HG02981 (cell line): ENCODE measurements around the gene HM13.
"Not testable (repeated sequence)": the region's sequence is repeated elsewhere in the genome, so short reads cannot be mapped to it uniquely, and the experiment has no call there.

ENCODE experiments used
- ATAC-seq: cut with Tn5 transposase; IDR thresholded peaks from one replicate; pipeline ENCODE4 v1.9.1; 2021; ENCODE audit warnings: mild to moderate bottlenecking, moderate library complexity; ENCODE audit not compliant: unreplicated experiment

The HM13 gene

DNA sequence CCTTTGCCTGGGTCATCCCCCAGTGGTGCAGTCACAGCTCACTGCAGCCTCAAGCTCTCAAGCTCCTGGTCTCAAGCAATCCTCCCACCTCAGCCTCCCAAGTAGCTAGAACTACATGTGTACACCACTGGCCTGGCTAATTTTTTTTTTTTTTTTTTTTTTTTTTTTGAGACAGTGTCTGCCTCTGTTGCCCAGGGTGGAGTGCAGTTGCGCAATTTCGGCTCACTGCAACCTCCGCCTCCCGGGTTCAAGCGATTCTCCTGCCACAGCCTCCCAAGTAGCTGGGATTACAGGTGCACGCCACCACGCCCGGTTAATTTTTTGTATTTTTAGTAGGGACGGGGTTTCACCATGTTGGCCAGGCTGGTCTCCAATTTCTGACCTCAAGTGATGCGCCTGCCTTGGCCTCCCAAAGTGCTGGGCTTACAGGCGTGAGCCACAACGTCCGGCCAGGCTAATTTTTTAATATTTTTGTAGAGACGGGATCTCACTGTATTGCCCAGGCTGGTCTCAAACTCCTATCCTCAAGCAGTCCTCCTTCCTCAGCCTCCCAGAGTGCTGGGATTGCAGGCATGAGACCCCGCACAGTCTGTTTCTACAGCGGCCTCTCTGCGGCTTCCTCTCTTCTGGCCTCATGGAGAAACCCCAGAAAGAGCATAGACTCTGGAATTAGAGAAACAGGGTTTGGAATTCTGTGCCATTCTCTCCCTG is 65.9 kb downstream of the HM13 start:
- not testable (repeated sequence) for ATAC-seq

DNA sequence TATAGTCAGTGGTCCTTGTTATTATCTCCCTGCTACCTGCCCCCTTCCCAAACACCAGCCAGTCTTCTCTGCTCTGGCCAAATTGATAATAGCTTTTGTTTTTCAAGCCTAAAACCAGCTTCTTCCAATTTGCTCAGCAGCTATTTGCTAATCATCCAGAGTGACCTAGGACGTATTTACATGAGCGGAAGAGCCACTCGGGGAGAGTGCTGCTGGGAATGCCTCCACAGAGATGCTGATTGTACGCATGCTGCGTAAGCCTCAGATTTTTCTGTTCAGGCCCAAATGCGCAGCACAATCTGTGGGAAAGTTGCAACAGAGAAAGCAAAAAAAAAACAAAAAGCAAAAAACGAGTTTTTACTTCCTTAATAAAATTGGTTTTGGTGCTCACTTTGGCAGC is 66.5 kb downstream of the HM13 start:
- ATAC-seq: no peak

DNA sequence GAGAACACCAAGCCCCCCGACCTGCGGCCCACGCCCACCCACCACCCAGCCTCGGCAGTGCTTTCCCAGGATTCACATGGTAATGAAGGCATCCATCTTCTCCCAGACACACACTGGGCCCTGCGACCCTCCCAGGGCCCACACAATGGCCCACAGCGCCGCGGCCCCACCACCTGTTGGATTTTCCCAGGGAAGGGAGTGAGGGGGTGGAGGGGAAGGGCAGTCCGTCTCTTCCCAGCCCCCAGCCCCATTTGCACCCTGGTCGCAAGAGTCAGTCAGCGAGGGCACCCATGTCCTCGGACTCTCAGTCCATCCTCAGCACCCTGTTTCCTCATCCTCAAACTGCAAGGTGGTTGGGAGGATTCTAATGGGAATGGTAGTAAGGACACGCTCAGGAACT is 67.1 kb downstream of the HM13 start:
- ATAC-seq: no peak

DNA sequence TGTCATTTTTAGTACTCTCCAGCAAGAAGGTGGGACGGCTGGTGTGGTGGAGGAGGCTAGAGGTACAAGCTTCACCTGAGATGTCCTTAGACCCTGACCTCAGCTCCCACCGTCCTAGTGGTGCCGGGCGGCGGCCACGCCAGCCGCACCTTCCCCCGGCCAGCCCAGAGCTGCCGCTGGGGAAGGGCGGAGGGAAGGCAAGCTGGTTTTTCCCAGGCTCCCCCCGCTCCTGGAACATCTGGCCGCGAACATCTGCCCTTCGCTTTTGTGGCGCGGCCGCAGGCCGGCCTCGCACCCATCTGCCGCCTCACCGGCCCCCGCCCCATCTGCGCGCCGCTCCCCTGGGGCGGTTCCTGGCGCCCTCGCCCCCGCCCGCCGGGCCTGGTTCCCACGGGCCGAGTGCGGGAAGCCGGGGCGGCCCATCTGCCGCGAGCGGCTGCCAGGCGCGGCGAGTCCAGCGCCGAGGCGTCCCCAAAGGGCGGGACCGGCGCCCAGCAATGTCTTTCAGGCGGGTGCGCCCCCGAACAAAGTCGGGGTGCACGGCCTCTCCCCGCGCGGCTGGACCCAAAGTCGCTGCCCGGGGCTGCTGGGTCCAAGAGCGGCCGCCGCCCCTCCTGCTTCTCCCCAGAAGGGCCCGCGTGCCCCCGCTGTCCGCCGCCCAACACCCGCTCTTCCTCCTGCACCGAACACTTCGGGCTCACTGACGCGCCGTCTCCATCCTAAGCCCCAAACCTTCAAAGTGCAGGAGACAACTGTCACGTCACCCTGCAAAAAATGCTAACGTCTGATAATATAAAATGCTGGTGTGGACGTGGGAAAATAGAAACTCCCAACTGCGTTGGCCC is 73.5 kb downstream of the HM13 start:
- no peak for ATAC-seq

DNA sequence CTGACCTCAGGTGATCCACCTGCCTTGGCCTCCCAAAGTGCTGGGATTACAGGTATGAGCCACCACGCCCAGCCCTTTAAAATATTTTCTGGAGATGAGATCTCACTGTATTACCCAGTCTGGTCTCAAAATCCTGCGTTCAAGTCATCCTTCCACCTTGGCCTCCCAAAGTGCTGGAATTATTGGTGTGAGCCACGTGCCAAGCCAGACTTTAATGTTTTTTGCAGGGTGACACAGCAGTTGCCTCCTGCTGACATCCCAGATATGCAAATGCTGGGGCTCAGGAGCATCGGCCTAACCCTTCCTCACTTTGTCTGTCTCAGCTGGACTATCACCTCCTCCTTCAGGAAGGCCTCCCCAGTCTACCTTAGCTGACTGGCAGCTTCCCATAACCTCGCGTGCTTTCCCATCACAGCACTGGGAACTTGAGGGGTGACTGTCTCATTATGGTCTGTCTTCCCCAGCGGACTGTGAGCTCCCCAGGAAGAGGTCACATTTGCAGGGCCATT is 76.5 kb downstream of the HM13 start:
- no peak for ATAC-seq

DNA sequence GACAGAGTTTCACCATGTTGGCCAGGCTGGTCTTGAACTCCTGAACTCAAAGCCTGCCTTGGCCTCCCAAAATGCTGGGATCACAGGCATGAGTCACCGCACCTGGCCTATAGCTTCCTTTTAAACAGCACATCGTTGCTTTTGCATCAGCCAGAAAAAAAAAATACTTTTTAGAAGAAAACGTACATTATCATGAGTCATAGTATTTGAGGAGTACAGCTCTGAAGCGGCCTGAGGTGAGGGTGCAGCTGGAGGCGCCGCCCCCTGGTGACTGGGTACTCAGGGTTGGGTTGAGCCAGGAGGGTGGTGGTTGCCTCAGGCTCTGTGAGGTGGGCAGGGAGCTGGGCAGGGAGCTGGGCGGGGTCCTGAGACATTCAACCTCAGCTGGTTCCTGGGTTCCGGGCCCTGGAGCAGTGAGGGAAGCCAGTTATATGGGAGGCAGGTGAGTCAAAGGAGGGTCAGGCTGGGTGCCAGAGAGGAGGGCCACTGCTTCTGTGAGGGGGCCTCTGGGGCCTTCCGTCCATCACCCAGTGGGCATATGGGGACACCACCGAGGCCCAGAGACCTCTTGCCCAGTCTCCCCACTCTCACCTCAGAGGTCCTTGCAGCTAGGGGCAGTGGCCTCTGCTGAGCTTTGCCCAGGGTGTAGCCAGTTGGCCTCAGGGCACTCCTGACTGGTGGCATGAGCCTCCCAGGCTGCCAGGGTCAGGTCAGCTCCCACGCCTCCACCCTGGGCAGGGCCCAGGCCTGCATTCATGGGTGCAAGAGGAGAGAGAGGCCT is 79.2 kb downstream of the HM13 start:
- no peak for ATAC-seq

DNA sequence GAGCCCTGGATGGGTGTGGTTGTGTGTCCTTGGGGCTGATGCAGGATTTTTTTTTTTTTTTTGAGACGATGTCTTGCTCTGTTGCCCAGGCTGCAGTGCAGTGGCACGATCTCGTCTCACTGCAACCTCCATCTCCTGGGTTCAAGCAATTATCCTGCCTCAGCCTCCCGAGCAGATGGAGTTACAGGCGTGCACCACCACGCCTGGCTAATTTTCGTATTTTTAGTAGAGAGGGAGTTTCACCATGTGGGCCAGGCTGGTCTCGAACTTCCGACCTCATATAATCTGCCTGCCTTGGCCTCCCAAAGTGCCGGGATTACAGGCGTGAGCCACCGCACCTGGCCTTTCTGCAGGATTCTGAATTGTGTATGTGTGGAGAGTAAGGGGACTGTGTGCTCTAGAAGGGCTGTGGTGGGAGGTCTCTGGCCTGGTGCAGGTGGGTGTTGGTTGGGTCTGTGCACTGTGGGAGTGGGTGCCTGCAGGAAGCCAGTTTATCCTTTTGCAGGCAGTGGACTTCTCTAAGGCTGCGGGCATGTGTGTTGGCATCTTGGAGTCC is 79.8 kb downstream of the HM13 start:
- no peak for ATAC-seq

DNA sequence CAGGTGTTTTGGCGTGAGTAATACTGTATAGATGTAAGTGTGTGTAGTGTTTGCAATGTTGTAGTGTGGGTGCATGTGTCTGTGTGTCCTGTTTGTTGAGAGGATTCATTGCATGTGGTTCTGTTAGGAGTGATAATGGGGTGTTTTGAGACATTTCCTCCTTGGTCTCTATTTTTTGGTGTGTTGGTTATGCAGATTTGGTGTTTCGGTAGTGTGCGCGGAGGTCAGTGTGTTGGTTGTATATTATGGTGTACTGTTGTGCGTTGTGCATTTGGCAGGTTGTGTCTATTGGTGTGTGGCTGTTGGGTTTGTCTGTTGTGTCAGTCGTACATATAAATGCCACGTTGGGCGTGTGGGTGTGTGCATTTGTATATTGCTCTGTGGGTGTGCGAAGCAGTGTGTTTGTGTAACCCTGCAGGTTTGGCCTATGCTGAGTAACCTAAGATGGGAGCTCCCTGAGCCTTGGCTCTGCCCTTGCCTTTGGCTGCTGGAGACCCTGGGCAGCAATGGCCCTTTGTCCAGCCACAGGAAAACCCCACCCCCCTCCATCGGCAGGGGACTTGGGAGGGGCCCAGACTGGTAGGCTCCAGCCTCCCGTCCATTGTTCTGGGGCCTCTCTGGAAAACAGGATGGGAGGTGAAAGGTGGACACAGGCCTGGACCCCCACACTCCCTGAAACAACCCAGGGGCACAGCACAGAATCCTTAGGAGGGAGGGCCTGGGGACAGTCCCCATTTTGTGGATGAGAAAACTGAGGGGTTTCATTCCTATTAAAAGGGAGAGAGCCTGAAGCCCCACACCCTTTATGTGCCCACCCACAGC is 80.5 kb downstream of the HM13 start:
- ATAC-seq: no peak

DNA sequence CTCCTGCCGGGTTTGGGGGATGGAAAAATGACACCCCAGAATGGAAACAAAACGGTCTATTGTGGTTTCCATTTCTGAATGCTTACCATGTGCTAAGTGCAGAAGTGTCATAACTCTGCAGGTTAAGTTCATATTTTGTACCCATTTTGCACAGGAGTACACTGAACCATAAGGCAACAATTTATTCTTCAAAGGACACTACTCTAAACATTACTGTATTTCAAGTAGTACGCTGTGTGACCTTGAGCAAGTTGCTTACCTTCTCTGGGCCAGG is 81.1 kb downstream of the HM13 start:
- no peak for ATAC-seq

DNA sequence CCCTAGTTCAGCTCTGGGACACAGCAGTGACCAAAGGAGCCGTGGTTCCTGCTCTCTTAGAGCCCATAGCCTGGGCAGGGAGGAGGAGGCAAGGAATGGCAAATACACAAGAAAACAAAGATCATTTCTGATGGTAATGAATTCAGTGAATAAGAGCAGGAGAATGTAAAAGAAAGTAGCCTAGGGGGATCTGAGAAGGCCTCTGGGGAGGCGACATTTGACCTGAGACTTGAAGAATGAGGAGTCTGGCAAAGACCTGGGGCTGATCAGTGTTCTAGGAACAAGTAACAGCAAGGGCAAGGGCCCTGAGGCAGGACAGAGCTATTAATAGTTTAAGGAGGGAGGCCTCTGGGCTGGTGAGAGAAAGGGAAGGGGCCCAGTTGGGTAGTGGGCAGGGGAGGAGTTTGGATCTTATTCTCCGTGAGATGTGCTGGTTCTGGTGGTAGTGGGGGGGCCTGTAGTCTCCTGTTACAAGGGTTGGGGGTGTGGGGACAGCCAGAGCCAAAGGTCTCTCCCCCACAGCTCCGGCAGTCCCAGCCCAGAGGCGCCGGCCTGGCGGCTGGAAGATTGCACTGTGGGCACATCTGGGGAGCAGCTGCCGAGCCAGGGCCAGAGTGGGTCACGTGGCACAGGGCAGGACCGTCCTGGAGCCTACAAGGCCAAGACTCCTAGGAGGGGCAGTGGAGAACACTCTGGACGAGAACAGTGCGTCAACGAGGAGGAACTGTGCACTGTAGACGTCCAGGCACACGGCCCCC is 81.6 kb downstream of the HM13 start:
- ATAC-seq: no peak

DNA sequence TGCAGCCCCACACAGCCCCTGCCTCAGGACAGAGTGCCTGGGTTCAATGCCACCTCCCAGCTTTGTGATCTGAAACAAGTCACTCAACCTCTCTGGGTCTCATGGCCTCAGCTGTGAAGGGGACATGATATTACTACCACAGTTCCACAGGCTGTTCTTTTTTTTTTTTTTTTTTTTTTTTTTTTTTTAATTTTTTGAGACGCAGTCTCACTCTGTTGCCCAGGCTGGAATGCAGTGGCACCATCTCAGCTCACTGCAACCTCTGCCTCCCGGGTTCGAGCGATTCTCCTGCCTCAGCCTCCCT is 82.1 kb downstream of the HM13 start:
- ATAC-seq: not testable (repeated sequence)

DNA sequence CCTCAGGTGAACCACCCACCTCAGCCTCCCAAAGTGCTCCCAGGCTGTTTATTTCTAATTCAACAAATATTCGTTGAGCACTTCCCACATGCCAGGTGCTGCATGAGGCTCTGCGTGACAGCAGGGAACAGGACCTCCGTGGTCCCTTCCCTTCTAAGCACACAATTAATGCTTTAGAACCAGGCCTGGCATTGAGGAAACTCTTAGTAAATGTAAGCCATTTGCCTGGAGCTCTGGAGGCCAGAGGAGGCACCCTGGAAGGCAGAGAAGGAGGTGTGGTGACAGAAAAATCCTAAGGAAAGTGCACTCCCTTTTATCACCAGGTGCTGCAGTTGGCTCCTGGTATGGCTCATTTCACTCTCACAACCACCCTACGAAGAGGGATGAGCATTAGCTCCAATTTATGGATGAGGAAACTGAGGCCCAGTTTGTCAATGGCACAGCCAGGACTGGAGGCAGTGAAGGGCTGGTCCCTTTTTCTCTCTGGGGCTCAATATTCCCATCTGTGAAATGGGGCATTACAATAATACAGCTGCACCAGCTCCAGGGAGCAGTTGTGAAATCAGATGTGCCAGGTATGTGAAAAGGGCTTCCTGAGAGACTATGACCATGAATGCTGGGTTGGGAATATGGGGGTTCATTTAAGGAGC is 82.7 kb downstream of the HM13 start:
- ATAC-seq: no peak

DNA sequence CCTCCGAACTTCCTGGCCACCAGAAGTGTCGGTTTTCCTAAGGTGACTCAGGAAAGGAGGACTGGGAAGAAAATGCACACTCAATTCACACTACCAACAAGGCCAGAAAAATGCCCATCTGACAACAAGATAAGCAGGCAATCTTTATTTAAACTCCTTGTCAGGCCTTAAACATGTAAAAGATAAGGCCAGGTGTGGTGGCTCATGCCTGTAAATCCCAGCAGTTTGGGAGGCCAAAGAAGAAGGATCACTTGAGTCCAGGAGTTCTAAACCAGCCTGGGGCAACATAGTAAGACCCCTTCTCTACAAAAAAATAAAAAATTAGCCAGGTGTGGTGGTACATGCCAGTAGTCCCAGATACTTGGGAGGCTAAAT is 83.2 kb downstream of the HM13 start:
- no peak for ATAC-seq

DNA sequence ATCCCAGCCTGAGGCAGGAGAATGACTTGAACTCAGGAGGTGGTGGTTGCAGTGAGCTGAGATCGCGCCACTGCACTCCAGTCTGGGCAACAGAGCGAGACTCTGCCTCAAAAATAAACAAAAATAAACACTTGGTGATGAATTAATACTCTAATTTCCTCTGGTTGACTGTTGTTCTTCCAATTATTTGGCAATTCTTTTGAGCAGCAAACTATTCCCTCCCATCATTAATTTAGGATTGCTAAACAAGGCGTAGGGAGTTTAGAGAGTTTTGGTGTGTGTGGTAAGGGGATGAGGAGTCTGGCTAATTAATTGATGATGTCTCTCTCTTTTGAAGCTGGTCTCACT is 88.2 kb downstream of the HM13 start:
- ATAC-seq: no peak

DNA sequence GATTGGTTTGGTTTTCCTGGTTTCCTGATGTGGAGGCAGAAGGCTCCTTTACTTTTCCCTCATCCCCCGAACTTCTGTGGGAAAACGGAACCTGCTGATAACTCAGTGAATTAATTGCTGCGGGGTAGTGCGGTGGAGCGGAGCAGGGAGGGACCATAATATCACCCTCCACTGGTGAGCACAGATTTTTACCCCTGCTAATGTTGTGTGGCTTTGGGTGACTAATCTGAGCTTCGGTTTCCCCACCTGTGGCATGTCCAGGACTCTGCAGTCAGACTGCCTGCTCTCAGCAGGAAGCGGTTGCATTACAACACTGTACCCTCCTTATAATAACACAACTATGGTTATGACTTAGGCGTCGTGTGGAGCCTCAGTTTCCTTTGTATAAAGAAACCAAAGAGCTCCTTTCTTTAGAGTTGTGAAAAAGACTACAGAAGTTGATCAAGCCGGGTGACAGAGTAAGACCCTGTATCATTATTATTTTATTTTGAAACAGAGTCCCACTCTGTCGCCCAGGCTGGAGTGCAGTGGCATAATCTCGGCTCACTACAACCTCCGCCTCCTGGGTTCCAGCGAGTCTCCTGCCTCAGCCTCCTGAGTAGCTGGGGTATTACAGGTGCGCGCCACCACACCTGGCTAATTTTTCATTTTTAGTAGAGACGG is 88.7 kb downstream of the HM13 start:
- ATAC-seq: no peak

DNA sequence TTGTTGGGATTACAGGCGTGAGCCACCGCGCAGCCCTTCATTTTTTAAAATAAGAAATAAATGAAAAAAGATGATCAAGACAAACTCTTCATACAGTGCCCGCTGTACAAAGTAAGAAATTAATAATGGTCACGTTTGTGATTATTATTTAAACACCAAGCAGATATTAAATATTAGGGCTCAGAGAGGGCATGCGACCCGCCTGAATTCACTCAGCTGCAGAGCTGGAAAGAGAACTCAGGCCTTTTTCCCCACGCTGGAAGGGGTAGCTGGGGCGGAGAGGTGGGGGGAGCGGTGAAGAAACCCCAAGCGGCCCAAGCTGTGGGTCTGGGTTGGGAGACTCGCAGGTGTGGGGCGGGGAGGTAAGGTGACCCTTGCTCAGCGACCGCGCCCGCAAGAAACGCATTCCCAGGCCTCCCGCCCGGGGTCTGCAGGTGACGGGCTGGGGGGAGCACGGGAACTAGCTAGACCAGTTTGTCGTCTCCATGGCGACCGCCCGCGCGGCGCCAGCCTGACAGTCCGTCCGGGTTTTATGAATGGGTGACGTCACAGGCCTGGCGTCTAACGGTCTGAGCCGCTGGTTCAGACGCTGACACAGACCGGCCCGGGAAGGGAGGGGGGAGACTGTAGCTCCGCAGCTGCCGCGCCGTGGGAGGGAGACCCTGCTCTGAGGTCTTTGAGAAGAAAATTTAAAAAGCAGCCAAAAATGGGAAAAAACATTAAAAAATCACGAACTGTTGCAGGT is 89.8 kb downstream of the HM13 start:
- ATAC-seq: peak; percentile 52

DNA sequence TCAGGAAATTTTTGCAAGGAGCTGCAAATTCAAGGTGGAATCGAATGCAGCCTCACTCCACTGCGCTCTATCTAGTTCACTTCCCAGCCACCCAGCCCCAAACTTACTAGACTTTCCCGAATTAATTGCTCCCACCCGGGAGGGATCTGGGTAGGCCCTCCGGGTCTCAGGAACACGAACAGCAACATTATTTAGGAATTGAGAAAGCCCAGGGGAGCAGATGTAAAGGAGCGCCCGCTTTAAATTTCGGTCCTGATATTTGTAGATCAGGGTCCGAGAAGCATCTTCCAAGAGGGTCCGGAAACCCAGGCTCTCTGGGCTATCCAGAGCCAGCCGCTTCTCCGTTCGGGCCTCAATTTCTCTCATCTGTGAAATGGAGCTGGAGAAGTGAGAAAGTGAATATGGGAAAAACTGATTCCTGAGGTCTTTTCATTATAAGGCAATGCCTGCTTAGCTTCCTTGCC is 90.4 kb downstream of the HM13 start:
- ATAC-seq: peak; percentile 8
